BE2C (cell line): ENCODE data around the gene JAML. TPM values are rescaled to one million over a fixed set of nuclear protein-coding genes. Genes with fewer than 3 reads are reported as not detected.

Source experiments
- DNase-seq: peaks from one replicate; pipeline ENCODE4 v3.0.0-alpha.2; 2020
- H3K27me3 ChIP-seq: fragments of 250-450 bp; sonication (Bioruptor Pico); 2 replicates; pipeline ENCODE4 v1.5.1; 2020; ENCODE audit warnings: mild to moderate bottlenecking
- H3K36me3 ChIP-seq: fragments of 250-450 bp; sonication (Bioruptor Pico); 2 replicates; pipeline ENCODE4 v1.5.1; 2020; ENCODE audit warnings: mild to moderate bottlenecking
- H3K4me1 ChIP-seq: fragments of 250-450 bp; sonication (Bioruptor Pico); 2 replicates; pipeline ENCODE4 v1.5.1; 2020
- H3K4me3 ChIP-seq: 2 replicates; pipeline ENCODE4 v1.5.1; 2011; ENCODE audit warnings: low read depth, low read length
- H3K9me3 ChIP-seq: fragments of 250-450 bp; sonication (Bioruptor Pico); 2 replicates; pipeline ENCODE4 v1.5.1; 2020
- CTCF ChIP-seq: IDR thresholded peaks from 2 replicates; pipeline ENCODE4 v1.5.1; 2012; ENCODE audit warnings: mild to moderate bottlenecking, low read depth, low read length
- polyA plus RNA-seq: library from polyadenylated mRNA; unstranded; fragments of >200 nt; gene quantifications from one replicate; pipeline ENCODE4 v1.2.1, GENCODE V29; 2012; ENCODE audit warnings: low read depth, missing spikeins; ENCODE audit not compliant: insufficient read length, insufficient read depth

Gene JAML
- not detected for polyA plus RNA-seq

GRCh38 chr11:118224511-118225188 lies at the start of gene JAML:
Gene JAML, minus strand, starts transcription at chr11:118225011. Its CDS starts 10,145 bp downstream, at chr11:118214866.
- no peaks in the 10 kb centered on the region for H3K4me1 ChIP-seq
- no peak within 1 kb of the TSS for H3K4me3 ChIP-seq
- peaks cover 86% of the 10 kb centered on the region for H3K27me3 ChIP-seq
- no peak for DNase-seq
- no peaks in the 10 kb centered on the region for H3K9me3 ChIP-seq
- TF ChIP-seq CTCF, result no peak
- H3K36me3 ChIP-seq, result no peaks in the 10 kb centered on the region

- Histone ChIP-seq H3K4me3 (no peak overlapping the region), H3K9me3 (no peaks in the 10 kb centered on the region), H3K4me1 (no peaks in the 10 kb centered on the region), H3K36me3 (no peaks in the 10 kb centered on the region), H3K27me3 (peaks cover 40% of the 10 kb centered on the region)
- TF ChIP-seq CTCF, result no peak
- no peak for DNase-seq
Observed at GRCh38 chr11:118274186-118274585, 49.4 kb upstream of the JAML start.

- H3K9me3 ChIP-seq, result no peaks in the 10 kb centered on the region
- peaks cover 52% of the 10 kb centered on the region for H3K27me3 ChIP-seq
- no peaks in the 10 kb centered on the region for H3K4me1 ChIP-seq
- no peaks in the 10 kb centered on the region for H3K36me3 ChIP-seq
- no peak for TF ChIP-seq CTCF
- no peak overlapping the region for H3K4me3 ChIP-seq
- DNase-seq, result no peak
Observed at GRCh38 chr11:118272001-118272400, 47.2 kb upstream of the JAML start.

GRCh38 chr11:118267486-118267885 lies 42.7 kb upstream of the JAML start:
- Histone ChIP-seq H3K9me3 (no peaks in the 10 kb centered on the region), H3K36me3 (no peaks in the 10 kb centered on the region), H3K27me3 (peaks cover 72% of the 10 kb centered on the region), H3K4me3 (no peak overlapping the region), H3K4me1 (no peaks in the 10 kb centered on the region)
- DNase-seq, result no peak
- TF ChIP-seq CTCF, result no peak

GRCh38 chr11:118265954-118266353 lies 41.1 kb upstream of the JAML start:
- Histone ChIP-seq H3K4me1 (no peaks in the 10 kb centered on the region), H3K4me3 (no peak overlapping the region), H3K36me3 (no peaks in the 10 kb centered on the region), H3K9me3 (no peaks in the 10 kb centered on the region), H3K27me3 (peaks cover 79% of the 10 kb centered on the region)
- no peak for DNase-seq
- TF ChIP-seq CTCF, result no peak
